K562 (cell line): ENCODE results near the gene TRIM31. TPM values are rescaled to one million over a fixed set of nuclear protein-coding genes. Genes with fewer than 3 reads are reported as not detected.

ENCODE experiments used
- ATAC-seq: fragments of 200-7000 bp; cut with Tn5 transposase; 3 replicates; pipeline ENCODE4 v1.9.1; 2020; ENCODE audit warnings: moderate library complexity
- BruUV-seq: library from RNA; stranded (reverse); fragments of 400-500 nt; replicated peaks from 2 replicates; lab custom pipeline; 2021; lab: Mats Ljungman, UMichigan
- CTCF ChIA-PET: fragments of 300-600 bp; formaldehyde crosslinking; extraction: SDS; loops from one replicate; lab custom pipeline; 2021; ENCODE audit warnings: low intra/inter-chr PET ratio; lab: Yijun Ruan, JAX
- POLR2A ChIA-PET: fragments of 300-600, 350-650 bp; sonication (Branson Sonifier 250); formaldehyde crosslinking; extraction: SDS; loops from one replicate; lab custom pipeline; 2021; ENCODE audit warnings: antibody characterized with exemption, inconsistent platforms; lab: Yijun Ruan, JAX
- DNase-seq, 4 experiments: peaks; one replicate each; pipeline versions ENCODE4 v3.0.0 to v3.0.0-alpha.2; 2011 to 2018; ENCODE audit warnings: low spot score in 3 of 4, mixed read lengths in 3 of 4; ENCODE audit errors: extremely low read depth in 1 of 4
- FAIRE-seq: peaks from 2 replicates; lab custom pipeline; 2011; peaks lifted over from hg19 to GRCh38; lab: Jason Lieb, UNC
- H2AFZ ChIP-seq: 2 replicates; pipeline ENCODE4 v1.6.0; 2011; ENCODE audit warnings: low read depth, low read length, control low read depth, inconsistent platforms
- H3K27ac ChIP-seq: fragments of 200-600 bp; 3 replicates; pipeline ENCODE4 v1.8.0; 2011; ENCODE audit warnings: low read depth, mild to moderate bottlenecking, control low read depth, inconsistent platforms, low read length, moderate library complexity, mixed read lengths; ENCODE audit errors: extremely low read depth
- H3K27me3 ChIP-seq, 2 experiments: fragments of 300-600 bp in 1 of 2; 2 replicates in 1 of 2; 3 replicates in 1 of 2; pipeline versions ENCODE4 v1.6.0 to v1.8.0; 2011; ENCODE audit warnings: inconsistent platforms in 2 of 2, low read length in 2 of 2, mild to moderate bottlenecking in 1 of 2, mixed read lengths in 1 of 2, moderate library complexity in 1 of 2; ENCODE audit not compliant: control insufficient read depth in 2 of 2, insufficient read depth in 2 of 2
- H3K36me3 ChIP-seq: fragments of 300-600 bp; 3 replicates; pipeline ENCODE4 v1.8.0; 2011; ENCODE audit warnings: mild to moderate bottlenecking, low read length, inconsistent platforms; ENCODE audit not compliant: control insufficient read depth, insufficient read depth
- H3K4me1 ChIP-seq, 2 experiments: fragments of 200-600 bp in 1 of 2; replicated peaks in 1 of 2; 2 replicates in 1 of 2; 3 replicates in 1 of 2; pipeline versions ENCODE4 v1.5.1 to v1.8.0; 2011; ENCODE audit warnings: inconsistent platforms in 2 of 2, low read length in 2 of 2, mild to moderate bottlenecking in 1 of 2, mixed read lengths in 1 of 2, moderate library complexity in 1 of 2; ENCODE audit not compliant: control insufficient read depth in 2 of 2, insufficient read depth in 2 of 2
- H3K4me2 ChIP-seq: 2 replicates; pipeline ENCODE4 v1.6.1; 2011; ENCODE audit warnings: low read length, control low read depth, inconsistent platforms, mixed read lengths; ENCODE audit not compliant: insufficient read depth
- H3K4me3 ChIP-seq: fragments of 200-600 bp; sonication (generic), shearing (Covaris generic); 2 replicates; pipeline ENCODE4 v1.5.1; 2016; ENCODE audit warnings: control low read depth, inconsistent platforms
- H3K79me2 ChIP-seq: fragments of 200-600 bp; 3 replicates; pipeline ENCODE4 v1.8.0; 2011; ENCODE audit warnings: low read length, inconsistent platforms; ENCODE audit not compliant: control insufficient read depth, insufficient read depth
- H3K9ac ChIP-seq, 2 experiments: 2 replicates each; pipeline versions ENCODE4 v1.6.0 to v1.6.1; 2011; ENCODE audit warnings: low read depth in 2 of 2, low read length in 2 of 2, control low read depth in 1 of 2, inconsistent platforms in 1 of 2, mild to moderate bottlenecking in 1 of 2, mixed read lengths in 1 of 2; ENCODE audit not compliant: insufficient read depth in 1 of 2
- H3K9me1 ChIP-seq: one replicate; pipeline ENCODE4 v1.6.0; 2011; ENCODE audit warnings: inconsistent platforms, mild to moderate bottlenecking, low read length, moderate library complexity; ENCODE audit not compliant: control insufficient read depth, insufficient read depth
- H3K9me3 ChIP-seq: replicated peaks from 2 replicates; pipeline ENCODE4 v1.5.1; 2011; ENCODE audit warnings: low read depth, low read length, inconsistent platforms; ENCODE audit not compliant: control insufficient read depth, insufficient read depth
- H4K20me1 ChIP-seq: replicated peaks from 2 replicates; pipeline ENCODE4 v1.6.1; 2011; ENCODE audit warnings: low read length, inconsistent platforms, mixed read lengths; ENCODE audit not compliant: control insufficient read depth, insufficient read depth
- CHD1 ChIP-seq: fragments of 200-600 bp; sonication (generic); IDR thresholded peaks from one replicate; pipeline ENCODE4 v1.6.1; 2012; ENCODE audit warnings: mild to moderate bottlenecking, moderate library complexity, low read length, inconsistent platforms
- FOXJ2 ChIP-seq: fragments of 200-800 bp; sonication (Bioruptor generic); IDR thresholded peaks from 2 replicates; pipeline ENCODE4 v1.6.1; 2016; ENCODE audit warnings: missing genetic modification characterization, missing compliant biosample characterization
- U2AF2 ChIP-seq: fragments of 200-400 bp; formaldehyde crosslinking; optimal IDR thresholded peaks from 2 replicates; pipeline ENCODE3; 2017; ENCODE audit warnings: low read depth, mild to moderate bottlenecking, low read length
- ZFPM2 ChIP-seq: fragments of 250-450 bp; sonication (Bioruptor Pico); IDR thresholded peaks from 2 replicates; pipeline ENCODE4 v1.5.1; 2022; ENCODE audit warnings: mild to moderate bottlenecking
- ZNF57 ChIP-seq: fragments of 450-650 bp; formaldehyde crosslinking; IDR thresholded peaks from 2 replicates; pipeline ENCODE4 v1.4.0; 2020; ENCODE audit warnings: mild to moderate bottlenecking, moderate library complexity
- WGBS: fragments of 100-300 bp; shearing (Covaris generic); methylation state at CpG from one replicate; pipeline ENCODE4 v1.1.6; 2016; ENCODE audit warnings: low coverage, mixed read lengths; ENCODE audit not compliant: insufficient coverage; ENCODE audit errors: missing lambda C conversion rate; 5-methylcytosine and 5-hydroxymethylcytosine counted together
- in situ Hi-C: fragments of 300-500 bp; cut with MboI; formaldehyde crosslinking; loops from 4 replicates; pipeline ENCODE4 v1.15.0; 2018; ENCODE audit warnings: inconsistent platforms, mixed read lengths
- intact Hi-C: fragments of 100-400 bp; cut with micrococcal nuclease; formaldehyde crosslinking; loops from 2 replicates; pipeline ENCODE4 v1.14.2; 2022
- polyA plus RNA-seq, 8 experiments: library from polyadenylated mRNA; depleted of rRNA in 4 of 8; stranded (reverse) in 5 of 8; unstranded in 3 of 8; fragments of >200 nt; fragmentation: Nextera tagmentation in 2 of 8; fragmentation: Illumina TruSeq in 1 of 8; extraction: Ambion mirVana in 2 of 8; extraction: Trizol in 1 of 8; gene quantifications; 2 replicates each; pipeline versions ENCODE4 v1.2.1 to v1.2.3, GENCODE V29; 2011 to 2014; ENCODE audit warnings: inconsistent platforms in 1 of 8, missing spikeins in 1 of 8
- total RNA-seq, 7 experiments: library from RNA; depleted of rRNA in 6 of 7; stranded (reverse); fragments of >200 nt in 6 of 7; fragmentation: Illumina TruSeq in 2 of 7; extraction: Trizol in 2 of 7; gene quantifications; 2 replicates each; pipeline versions ENCODE4 v1.2.1 to v1.2.3, GENCODE V29; 2011 to 2021; ENCODE audit warnings: low replicate concordance in 1 of 7
- TF ChIP-seq, protein P1 (sequence below): fragments of 250-450 bp; sonication (Bioruptor Pico); IDR thresholded peaks from 2 replicates; pipeline ENCODE4 v1.5.0; 2020; ENCODE audit warnings: mild to moderate bottlenecking, borderline replicate concordance
- TF ChIP-seq, protein P2 (sequence below), 3 experiments: fragments of 200-800 bp in 1 of 3; fragments of 250-450 bp in 1 of 3; fragments of 450-650 bp in 1 of 3; sonication (Bioruptor Pico) in 1 of 3; sonication (Bioruptor generic) in 1 of 3; formaldehyde crosslinking in 1 of 3; IDR thresholded peaks; 2 replicates each; pipeline versions ENCODE4 v1.6.1 to v1.8.0; 2016 to 2022; ENCODE audit warnings: mild to moderate bottlenecking in 2 of 3, missing genetic modification characterization in 2 of 3, missing compliant biosample characterization in 1 of 3, moderate library complexity in 1 of 3
- TF ChIP-seq, protein P3 (sequence below): sonication (generic); formaldehyde crosslinking; IDR thresholded peaks from 2 replicates; pipeline ENCODE4 v1.8.0; 2022; ENCODE audit warnings: mild to moderate bottlenecking, missing genetic modification reagents
- TF ChIP-seq, protein P4 (sequence below): fragments of 250-450 bp; sonication (Bioruptor Pico); IDR thresholded peaks from 2 replicates; pipeline ENCODE4 v1.4.0; 2020; ENCODE audit warnings: borderline replicate concordance

Gene TRIM31
- total and polyA plus RNA-seq, 9 of the 15 experiments (the other 6 are each of a cell fraction or from before 2014, with no cell fraction given) = not detected

DNA sequence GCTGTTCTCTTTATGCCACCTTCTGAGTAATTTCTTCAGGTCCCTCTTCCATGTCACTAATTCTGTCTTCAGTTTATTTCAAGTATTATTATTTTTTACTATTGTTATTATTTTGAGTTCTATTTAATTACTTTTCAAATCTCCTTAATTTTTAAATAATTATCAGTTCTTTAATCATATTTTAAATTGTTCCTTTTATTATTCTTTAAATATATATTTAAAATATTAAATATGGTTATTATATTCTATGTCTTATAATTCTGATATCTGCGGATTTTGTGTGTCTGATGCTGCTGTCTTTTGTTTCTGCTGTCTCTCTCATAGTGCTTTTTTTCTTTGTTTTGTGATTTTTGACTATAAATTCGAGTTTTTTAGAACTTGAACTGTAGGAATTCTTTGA, 49.6 kb downstream of the TRIM31 start:
- POLR2A ChIA-PET = no interaction called here
- BruUV-seq = no TSS peak
- 45% methylated on average over 2 of the region's 2 CpGs for WGBS
- DNase-seq (no peak), ATAC-seq (no peak), FAIRE-seq (no peak)
- intact Hi-C loops = loop anchor here (5.0 to 10.0 kb wide), 2 partner anchors 96 to 281 kb away; partner anchors contain the start of gene RPP21
- H3K9ac ChIP-seq = no peak overlapping the region
- H3K36me3 ChIP-seq = peaks cover 28% of the 10 kb centered on the region
- in situ Hi-C loops = no loop called here
- no peak overlapping the region for H3K27ac ChIP-seq
- no peak overlapping the region for H2AFZ ChIP-seq
- H3K4me2 ChIP-seq = no peak overlapping the region
- H3K4me1 ChIP-seq = peaks cover 0 to 14% of the 10 kb centered on the region in 2 experiments; a peak in 3 of 5 replicates
- H3K9me3 ChIP-seq = no peaks in the 10 kb centered on the region
- no peak overlapping the region for H3K4me3 ChIP-seq
- H3K79me2 ChIP-seq = peaks cover 64% of the 10 kb centered on the region
- no peaks in the 10 kb centered on the region for H3K9me1 ChIP-seq
- H4K20me1 ChIP-seq = no peaks in the 10 kb centered on the region
- CTCF ChIA-PET = no interaction called here
- no peaks in the 10 kb centered on the region for H3K27me3 ChIP-seq
- TF ChIP-seq ZFPM2 (CRISPR knock-in tag) (no peak), CHD1 (no peak), FOXJ2 (no peak), U2AF2 (no peak), ZNF57 (CRISPR knock-in tag) (no peak)
- TF ChIP-seq, protein P1, sequence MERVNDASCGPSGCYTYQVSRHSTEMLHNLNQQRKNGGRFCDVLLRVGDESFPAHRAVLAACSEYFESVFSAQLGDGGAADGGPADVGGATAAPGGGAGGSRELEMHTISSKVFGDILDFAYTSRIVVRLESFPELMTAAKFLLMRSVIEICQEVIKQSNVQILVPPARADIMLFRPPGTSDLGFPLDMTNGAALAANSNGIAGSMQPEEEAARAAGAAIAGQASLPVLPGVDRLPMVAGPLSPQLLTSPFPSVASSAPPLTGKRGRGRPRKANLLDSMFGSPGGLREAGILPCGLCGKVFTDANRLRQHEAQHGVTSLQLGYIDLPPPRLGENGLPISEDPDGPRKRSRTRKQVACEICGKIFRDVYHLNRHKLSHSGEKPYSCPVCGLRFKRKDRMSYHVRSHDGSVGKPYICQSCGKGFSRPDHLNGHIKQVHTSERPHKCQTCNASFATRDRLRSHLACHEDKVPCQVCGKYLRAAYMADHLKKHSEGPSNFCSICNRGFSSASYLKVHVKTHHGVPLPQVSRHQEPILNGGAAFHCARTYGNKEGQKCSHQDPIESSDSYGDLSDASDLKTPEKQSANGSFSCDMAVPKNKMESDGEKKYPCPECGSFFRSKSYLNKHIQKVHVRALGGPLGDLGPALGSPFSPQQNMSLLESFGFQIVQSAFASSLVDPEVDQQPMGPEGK (CRISPR knock-in tag) = no peak
- TF ChIP-seq, protein P2, sequence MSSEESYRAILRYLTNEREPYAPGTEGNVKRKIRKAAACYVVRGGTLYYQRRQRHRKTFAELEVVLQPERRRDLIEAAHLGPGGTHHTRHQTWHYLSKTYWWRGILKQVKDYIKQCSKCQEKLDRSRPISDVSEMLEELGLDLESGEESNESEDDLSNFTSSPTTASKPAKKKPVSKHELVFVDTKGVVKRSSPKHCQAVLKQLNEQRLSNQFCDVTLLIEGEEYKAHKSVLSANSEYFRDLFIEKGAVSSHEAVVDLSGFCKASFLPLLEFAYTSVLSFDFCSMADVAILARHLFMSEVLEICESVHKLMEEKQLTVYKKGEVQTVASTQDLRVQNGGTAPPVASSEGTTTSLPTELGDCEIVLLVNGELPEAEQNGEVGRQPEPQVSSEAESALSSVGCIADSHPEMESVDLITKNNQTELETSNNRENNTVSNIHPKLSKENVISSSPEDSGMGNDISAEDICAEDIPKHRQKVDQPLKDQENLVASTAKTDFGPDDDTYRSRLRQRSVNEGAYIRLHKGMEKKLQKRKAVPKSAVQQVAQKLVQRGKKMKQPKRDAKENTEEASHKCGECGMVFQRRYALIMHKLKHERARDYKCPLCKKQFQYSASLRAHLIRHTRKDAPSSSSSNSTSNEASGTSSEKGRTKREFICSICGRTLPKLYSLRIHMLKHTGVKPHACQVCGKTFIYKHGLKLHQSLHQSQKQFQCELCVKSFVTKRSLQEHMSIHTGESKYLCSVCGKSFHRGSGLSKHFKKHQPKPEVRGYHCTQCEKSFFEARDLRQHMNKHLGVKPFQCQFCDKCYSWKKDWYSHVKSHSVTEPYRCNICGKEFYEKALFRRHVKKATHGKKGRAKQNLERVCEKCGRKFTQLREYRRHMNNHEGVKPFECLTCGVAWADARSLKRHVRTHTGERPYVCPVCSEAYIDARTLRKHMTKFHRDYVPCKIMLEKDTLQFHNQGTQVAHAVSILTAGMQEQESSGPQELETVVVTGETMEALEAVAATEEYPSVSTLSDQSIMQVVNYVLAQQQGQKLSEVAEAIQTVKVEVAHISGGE (CRISPR knock-in tag; IDR thresholded peaks at IDR 0.05) = no peak
- TF ChIP-seq, protein P3, sequence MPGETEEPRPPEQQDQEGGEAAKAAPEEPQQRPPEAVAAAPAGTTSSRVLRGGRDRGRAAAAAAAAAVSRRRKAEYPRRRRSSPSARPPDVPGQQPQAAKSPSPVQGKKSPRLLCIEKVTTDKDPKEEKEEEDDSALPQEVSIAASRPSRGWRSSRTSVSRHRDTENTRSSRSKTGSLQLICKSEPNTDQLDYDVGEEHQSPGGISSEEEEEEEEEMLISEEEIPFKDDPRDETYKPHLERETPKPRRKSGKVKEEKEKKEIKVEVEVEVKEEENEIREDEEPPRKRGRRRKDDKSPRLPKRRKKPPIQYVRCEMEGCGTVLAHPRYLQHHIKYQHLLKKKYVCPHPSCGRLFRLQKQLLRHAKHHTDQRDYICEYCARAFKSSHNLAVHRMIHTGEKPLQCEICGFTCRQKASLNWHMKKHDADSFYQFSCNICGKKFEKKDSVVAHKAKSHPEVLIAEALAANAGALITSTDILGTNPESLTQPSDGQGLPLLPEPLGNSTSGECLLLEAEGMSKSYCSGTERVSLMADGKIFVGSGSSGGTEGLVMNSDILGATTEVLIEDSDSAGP = no peak
- TF ChIP-seq, protein P4, sequence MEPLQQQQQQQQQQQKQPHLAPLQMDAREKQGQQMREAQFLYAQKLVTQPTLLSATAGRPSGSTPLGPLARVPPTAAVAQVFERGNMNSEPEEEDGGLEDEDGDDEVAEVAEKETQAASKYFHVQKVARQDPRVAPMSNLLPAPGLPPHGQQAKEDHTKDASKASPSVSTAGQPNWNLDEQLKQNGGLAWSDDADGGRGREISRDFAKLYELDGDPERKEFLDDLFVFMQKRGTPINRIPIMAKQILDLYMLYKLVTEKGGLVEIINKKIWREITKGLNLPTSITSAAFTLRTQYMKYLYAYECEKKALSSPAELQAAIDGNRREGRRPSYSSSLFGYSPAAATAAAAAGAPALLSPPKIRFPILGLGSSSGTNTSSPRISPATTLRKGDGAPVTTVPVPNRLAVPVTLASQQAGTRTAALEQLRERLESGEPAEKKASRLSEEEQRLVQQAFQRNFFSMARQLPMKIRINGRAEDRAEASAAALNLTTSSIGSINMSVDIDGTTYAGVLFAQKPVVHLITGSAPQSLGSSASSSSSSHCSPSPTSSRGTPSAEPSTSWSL = no peak
